Peyer's patch (tissue), 4 donors: ENCODE results near the gene ABCD3.

Experiments used
- POLR2A ChIP-seq, 2 donors: fragments of 450-650 bp; IDR thresholded peaks; one replicate each; pipeline ENCODE4 v1.5.1; 2017; ENCODE audit warnings: antibody characterized with exemption in 2 of 2, mild to moderate bottlenecking in 2 of 2, moderate library complexity in 2 of 2
- TF ChIP-seq, protein P1 (sequence below), 6 experiments: fragments of 450-650 bp in 4 of 6; fragments of 200-600 bp in 2 of 6; sonication (generic) in 1 of 6; IDR thresholded peaks; one replicate each; pipeline ENCODE4 v1.5.1; 2017 to 2019; ENCODE audit warnings: antibody characterized with exemption in 6 of 6, mild to moderate bottlenecking in 3 of 6, moderate library complexity in 1 of 6

DNA sequence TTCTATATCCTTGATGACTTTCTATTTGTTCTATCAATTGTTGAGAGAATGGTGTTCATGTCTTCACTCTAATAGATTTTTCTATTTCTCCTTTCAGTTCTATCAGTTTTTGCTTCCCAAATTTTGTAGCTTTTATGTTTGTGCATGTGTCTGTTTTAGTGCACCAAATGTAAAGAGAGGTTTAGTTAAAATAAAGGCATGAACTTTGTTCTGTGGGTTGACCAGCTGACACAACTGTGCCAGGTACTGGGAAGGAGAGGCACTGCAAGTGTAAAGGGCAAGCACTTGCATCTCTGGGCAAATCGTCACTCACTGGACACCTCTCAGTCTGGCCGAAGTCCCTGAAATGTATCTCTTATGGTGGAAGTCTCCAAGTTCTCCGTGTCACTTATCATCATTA lies 38.6 kb upstream of the ABCD3 start:
- TF ChIP-seq, protein P1, sequence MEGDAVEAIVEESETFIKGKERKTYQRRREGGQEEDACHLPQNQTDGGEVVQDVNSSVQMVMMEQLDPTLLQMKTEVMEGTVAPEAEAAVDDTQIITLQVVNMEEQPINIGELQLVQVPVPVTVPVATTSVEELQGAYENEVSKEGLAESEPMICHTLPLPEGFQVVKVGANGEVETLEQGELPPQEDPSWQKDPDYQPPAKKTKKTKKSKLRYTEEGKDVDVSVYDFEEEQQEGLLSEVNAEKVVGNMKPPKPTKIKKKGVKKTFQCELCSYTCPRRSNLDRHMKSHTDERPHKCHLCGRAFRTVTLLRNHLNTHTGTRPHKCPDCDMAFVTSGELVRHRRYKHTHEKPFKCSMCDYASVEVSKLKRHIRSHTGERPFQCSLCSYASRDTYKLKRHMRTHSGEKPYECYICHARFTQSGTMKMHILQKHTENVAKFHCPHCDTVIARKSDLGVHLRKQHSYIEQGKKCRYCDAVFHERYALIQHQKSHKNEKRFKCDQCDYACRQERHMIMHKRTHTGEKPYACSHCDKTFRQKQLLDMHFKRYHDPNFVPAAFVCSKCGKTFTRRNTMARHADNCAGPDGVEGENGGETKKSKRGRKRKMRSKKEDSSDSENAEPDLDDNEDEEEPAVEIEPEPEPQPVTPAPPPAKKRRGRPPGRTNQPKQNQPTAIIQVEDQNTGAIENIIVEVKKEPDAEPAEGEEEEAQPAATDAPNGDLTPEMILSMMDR (IDR thresholded peaks at IDR 0.05), result no peak
- no peak for TF ChIP-seq POLR2A (IDR thresholded peaks at IDR 0.05)
